ENCODE results near the gene LDB3.
"Not testable (repeated sequence)": the region's sequence is repeated elsewhere in the genome, so short reads cannot be mapped to it uniquely, and the experiment has no call there.

LDB3 gene

DNA sequence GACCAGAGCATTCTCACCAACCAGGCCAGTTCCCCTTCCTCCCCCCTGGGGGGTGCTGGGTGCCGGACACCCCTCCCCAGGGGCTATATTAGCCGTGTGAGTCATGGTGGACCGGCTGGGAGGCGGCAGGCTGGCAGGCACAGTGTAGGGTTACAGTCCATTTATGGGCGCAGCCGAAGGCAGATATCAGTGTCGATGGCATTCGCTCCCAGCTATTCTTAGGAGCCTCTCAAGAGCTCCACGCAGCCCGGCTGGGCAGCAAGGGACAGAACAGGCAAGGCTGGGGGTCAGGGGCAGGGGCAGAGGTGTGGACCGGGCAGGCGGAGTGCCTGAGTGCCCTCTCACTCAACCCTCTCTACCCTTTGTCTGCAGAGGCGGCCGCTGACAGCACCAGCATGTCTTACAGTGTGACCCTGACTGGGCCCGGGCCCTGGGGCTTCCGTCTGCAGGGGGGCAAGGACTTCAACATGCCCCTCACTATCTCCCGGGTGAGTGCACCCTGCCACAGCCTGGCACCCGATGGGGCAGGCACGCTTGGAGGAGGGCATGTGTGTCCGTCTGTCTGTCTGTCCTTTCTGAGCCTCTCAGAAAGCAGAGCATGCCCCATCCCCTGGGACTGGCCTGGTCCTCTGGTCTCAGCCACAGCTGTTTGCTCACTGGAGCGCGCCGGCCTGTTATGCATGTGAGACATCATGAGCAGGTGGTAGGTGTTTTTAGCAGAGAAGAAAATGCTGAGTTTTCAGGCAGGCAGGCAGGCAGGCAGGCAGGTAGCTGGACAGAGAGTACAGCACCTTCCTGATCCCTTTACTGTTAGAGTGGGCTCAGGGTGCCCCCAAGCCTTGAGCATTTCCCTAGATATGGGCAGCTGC, at the start of gene LDB3:
Gene LDB3 (plus strand): TSS at position 215 of the 869 bp plus-strand sequence. CDS start 181 bp downstream, at position 396.
- no peak for DNase-seq

DNA sequence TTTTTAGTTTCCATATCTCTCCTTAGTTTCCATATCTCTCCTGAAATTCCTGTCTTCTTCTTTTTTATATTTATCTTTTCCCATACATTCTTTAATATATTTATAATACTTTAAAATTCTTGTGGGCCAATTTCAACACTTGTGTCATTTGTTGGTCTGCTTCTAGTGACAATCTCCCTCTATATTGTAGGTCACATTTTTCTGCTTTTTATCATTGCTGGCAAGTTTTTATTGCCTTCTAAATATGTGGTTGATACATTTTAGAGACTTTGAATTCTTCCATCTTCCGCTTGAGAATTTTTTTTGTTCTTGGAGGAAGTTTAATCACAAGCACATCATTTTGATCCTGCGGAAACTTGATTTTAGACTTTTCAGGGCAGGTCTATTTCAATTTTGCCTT, 40.0 kb upstream of the LDB3 start:
- DNase-seq, result no peak

DNA sequence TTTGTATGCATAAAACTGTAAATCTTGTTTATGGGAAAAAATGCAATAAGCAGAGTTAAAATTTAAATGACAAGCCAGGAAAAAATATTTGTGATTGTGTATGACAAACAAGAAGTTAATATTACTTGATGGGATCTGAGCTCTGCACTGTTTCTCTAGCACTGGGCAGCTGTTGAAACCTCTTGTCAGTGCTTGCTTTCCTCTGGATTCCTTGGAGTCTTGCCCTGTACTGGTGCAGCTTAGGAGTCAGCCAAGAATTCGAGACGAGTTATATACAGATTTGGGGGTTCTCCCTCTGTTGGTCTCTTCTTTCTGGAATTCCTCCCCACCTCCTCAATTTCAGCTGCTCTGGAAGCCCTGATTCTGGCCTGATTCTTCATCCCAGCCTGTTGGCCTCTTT, 38.2 kb upstream of the LDB3 start:
- no peak for DNase-seq

GRCh38 chr10:86632009-86632800, 36.1 kb upstream of the LDB3 start:
- DNase-seq, result no peak

GRCh38 chr10:86632951-86633350, 35.4 kb upstream of the LDB3 start:
- DNase-seq, result no peak

DNA sequence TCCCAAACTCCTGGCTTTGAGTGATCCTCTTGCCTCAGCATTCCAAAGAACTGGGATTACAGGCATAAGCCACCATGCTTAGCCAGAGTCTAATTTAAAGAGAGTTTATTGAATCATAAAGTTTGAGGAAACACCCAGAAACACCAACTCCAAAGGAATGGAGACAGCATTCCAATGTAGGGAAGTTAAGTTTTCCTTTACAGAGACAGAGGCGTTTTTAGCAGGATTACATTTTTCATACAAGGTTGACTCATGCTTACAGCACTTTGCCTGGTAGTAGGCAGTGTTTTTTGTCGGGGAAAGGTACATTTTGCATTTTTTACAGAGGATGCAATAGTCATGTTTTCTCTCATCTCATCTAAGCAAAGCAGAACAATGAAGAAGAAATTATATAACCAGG, 32.9 kb upstream of the LDB3 start:
- no peak for DNase-seq

DNA sequence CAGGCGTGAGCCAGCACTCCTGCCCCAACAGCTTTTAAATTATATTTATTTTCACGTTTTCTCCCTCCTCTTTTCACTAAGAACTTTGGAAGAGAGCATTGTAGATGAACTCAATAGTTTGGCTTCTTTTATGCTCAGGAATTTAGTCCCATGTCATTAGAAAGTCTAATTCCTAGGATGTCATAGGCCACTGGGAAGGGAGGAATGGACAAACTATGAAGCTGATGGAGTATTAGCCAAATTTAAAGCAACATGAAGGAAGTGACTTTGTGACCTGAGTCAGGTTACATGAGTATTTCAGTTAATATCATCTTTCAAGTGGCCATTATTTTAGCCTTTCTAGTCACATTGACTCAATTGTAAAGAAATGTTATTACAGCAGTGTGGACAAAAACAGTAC, 32.0 kb upstream of the LDB3 start:
- no peak for DNase-seq

GRCh38 chr10:86642021-86642420, 26.3 kb upstream of the LDB3 start:
- DNase-seq, result no peak

DNA sequence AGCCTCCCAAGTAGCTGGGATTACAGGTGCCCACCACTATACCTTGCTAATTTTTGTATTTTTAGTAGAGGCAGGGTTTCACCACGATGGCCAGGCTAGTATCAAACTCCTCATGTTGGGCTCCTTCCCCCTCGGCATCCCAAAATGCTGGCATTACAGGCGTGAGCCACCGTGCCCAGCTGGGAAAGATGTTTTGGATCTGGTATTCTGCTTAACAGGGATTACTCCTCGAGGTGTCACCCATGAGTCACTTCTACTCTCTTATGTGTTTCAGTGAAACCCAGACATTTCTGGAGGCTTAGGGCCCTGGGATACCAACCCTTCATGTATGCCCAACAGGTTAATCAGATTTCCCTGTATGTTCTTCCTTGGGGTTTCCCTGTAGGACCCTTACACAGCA, 25.8 kb upstream of the LDB3 start:
- no peak for DNase-seq

- no peak for DNase-seq
These were observed 24.0 kb upstream of the LDB3 start for GRCh38 chr10:86644152-86644793.

DNA sequence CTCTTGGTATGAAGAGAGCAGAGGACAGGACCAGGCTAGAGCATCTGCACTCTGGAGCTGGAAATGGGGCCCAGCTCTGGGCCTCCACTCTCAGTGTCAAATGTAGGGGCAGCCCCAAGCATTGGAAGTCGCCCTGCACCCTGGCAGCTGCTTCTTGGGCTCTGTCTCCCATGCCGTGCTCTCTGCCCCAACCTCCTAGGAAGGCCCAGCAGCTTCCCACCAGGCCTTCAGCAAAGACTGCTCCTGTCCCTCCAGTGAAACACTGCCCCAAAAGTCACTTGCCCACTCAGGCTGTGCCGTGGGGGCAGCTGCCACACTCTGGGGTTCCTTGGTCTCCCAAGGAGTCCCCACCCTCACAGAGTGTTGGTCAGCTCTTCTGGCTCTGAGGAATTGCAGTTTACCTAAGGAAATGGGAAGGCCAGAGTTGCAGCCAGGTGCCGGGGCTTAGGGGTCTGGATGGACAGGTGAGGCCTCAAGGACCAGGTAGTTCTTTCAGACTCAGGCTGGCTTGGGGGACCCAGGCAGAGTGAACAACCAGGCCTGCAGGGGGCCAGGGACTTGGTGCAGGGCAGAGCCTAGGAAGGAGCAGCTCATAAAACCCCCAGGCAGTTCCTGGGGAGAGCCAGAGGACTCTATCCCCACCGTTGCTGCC, 23.4 kb upstream of the LDB3 start:
- no peak for DNase-seq

DNA sequence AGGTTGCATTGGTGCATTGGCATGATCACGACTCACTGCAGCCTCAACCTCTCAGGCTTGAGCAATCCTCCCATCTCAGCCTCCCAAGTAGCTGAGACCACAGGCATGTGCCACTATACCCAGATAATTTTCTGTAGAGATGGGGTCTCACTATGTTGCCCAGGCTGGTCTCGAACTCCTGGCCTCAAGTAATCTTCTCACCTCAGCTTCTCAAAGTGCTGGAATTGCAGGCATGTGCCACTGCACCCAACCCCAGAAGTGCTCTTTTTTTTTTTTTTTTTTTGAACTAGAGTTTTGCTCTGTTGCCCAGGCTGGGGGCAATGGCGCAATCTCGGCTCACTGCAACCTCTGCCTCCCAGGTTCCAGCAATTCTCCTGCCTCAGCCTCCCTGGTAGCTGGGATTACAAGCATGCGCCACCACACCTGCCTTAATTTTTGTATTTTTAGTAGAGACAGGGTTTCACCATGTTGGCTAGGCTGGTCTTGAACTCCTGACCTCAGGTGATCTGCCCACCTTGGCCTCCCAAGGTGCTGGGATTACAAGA, 22.6 kb upstream of the LDB3 start:
- not testable (repeated sequence) for DNase-seq

DNA sequence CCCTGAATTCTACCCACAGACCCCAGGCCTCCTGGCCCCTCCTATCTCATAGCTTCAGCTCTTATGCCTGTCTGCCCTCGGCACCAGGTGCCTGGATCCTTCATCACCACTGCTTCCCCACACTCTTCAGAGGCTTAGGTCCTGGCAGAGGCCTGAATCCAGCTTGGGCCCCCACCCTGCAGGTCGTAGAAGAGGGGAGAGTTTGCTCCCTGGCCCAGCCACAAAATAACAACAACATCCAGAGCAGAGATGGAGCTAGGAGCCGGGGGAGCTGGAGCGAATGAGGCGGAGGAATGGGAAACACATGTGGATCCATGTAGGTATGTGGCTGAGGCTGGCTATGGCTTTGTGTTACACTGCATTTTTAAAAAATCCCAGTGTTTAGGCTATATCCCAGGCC, 21.8 kb upstream of the LDB3 start:
- no peak for DNase-seq

DNA sequence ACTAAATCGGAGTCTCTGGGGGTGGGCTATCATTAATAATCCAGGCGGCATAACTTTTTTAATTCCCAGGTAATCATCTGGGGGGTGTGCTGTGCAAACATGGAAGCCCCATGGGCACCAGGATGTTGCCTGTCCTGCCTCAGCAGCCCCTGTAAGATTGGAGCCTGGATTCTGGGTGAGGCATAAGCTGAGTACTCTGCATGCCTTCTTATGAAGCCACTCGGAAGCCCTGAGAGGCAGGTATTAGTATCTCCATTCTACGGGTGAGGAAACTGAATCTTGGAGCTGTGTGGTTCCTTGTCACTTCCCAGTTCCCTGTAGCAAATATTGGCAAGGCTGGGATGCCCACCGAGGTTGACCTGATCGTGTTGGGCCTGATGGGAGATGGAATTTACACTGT, 21.4 kb upstream of the LDB3 start:
- DNase-seq, result no peak

DNA sequence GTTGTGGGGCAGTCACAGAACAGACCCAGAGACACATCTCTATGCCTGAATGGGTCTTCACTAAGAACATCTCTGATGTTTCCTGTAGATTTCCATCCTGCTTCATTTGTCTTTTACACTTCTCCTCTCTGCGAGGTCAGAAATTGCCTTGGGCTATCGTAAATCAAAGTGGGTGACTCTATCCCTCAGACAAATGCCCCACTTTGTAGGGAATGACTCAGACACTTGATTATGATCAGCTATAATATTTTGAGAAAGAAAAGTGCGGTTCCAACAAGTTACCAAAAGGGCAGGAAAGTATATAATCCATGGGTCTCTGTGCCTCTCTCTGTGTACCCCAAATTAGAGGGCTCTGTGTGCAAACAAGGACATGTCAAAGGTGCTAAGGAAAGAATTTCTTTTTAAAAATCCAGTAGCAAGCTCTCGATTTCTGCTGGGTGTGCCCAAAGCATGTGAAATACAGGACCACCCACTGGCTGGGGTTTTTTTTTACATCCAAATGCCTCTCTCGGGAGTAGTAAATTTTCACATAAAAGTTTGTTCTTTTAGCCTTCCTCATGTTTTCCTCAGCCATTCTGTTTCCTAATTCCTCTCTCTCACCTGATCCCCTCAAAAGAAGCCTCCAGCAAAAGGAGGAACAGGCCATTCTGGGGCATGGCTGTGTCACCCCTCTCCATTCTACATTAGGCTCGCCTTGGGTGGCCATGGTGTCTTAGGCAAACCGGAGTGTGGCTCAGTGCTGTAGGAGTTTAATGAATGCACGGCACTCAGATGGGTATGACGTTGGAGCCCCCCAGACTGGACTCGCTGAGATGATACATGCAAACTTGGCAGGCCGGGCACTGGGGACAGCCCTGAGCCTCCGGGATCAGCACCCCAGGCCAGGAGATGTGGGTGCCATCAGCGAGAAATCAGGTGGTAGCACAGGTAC, 20.3 kb upstream of the LDB3 start:
- no peak for DNase-seq

DNA sequence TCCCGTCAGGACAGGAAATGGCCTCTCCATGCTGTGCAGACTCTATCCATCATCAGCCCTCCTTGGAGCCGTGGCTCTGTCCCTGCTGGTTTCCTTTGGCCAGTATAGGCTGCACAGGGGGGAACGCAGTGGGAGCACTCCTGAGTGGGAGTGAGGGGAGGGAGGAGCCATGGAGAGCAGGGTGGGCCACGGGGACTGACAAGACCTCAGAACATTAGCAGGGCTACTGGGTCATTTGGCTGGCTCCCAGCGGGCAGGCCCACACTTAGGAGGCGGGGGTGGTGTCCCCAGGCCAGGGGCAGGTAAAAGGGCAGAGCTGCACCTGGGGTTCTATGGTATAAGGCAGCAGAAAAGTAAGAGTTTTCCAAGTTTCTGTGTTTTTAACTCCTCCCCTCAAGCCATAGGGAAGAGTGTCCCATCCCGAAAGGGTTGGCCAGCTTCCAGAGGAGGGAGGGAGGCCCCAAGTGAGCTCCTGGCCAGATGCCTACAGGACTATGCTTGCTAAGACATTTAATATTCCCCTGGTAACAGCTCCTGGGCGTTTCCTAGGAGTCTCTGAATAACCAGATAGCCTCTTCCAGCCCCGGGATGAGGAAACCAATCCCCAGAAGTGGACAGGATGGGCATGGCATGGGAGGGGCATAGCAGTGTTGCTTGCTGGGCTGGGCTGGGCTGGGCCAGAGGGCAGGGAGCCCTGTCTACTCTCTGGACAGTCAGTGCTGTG, 19.4 kb upstream of the LDB3 start:
- no peak for DNase-seq

DNA sequence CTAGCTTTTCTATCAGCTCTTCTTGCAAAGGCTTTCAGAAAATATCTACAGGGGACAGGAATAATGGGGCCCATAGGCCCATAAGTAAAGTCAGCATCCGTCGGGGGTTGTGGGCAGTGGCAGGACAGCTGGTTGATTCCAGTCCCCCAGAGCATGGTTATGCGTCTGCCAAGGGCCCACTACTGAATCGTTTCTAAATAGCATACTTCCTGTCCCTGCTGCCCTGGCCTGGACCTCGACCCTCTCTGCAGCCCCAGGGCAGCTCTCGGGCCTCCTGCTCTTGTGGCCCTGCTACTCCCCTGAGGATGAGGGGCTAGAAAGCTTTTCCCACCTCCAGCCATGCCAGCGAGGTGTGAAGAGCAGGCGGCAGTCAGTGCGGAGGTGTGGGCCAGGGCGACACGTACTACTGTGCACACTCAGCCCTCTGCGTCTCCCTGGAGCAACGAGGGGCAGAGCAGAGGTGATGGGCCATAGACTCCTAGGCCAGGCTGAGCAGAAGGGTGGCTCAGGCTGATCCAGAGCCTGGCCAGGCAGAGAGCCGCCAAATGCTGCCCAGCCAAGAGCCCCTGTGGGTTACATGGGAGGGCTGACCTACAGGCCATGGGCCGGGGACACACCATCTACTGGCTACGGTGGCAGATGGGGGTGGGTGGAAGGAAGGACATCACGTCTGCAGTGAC, 18.7 kb upstream of the LDB3 start:
- no peak for DNase-seq

- no peak for DNase-seq
These were observed 18.2 kb upstream of the LDB3 start for GRCh38 chr10:86650151-86650550.

DNA sequence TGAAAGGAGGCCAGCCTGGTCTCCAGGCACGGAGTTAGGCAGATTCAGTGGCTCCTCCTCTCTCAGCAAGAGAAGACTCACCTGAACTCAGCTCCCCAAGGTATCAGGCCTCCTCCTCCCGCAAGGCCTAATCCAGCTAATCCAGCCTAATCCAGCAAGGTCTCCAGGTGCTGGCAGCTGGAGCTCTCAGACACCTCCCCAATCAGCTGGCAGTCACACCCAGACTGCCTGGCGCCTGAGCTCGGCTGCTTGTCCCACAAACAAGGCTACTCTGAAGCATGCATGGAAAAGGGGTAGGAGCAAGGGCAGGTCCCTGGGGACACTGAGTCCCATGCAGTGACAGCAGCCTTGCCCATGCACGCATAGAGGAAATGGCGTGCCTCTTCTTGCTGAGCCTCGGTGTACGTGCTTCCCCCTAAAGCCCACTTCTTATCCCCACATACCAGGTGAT, 17.3 kb upstream of the LDB3 start:
- DNase-seq, result no peak

DNA sequence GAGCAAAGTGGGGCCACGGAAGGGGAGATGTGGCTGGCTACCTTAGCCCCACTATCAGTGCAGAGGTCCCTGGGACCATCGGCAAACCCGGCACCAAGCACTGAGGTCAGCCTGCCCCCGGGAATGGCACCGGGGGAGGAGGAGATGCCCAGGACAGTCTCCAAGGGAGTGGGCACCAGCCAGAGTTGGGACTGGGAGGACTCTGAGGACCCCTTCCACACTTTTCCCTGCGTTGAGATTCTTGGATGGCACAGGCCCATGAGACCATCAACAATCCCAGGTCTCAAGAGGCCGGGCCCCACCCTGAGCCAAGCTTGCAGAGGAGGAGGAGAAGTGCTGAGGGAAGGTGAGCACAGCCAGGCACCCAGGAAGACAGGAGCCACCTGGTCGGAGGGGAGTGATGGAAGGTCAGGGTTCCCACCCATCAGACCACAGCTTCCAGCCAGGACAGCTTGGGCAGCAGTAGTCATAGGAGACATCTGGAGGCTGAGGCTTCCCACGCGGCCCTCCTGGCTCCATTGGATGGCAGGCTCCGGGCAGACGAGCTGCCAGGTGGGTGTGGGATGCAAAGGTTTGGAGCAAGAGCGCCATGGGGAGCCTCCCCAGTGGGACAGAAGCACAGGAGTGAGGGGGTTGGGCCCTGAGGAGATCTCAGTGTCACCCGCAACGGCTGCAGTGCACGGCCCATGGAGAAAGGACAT, 16.5 kb upstream of the LDB3 start:
- peak in 1 of 2 donors; percentile 9 for DNase-seq

Measured in CD4-positive, alpha-beta T cell treated with Interleukin-4 for 1 hour (primary cell).